Ovary (tissue), 9 donors: ENCODE results near the gene SEC11A. TPM values are rescaled to one million over a fixed set of nuclear protein-coding genes. Genes with fewer than 3 reads are reported as not detected.
"Not testable (repeated sequence)": the region's sequence is repeated elsewhere in the genome, so short reads cannot be mapped to it uniquely, and the experiment has no call there.

Source experiments
- DNase-seq, 5 donors: peaks; one replicate each; pipeline ENCODE4 v3.0.0-alpha.2; 2019 to 2020
- H3K27ac ChIP-seq, 2 donors: fragments of 200-600 bp; one replicate each; pipeline versions ENCODE4 v1.5.1 to v1.8.0; 2019 to 2022
- H3K27me3 ChIP-seq: fragments of 200-600 bp; one replicate; pipeline ENCODE4 v1.8.0; 2022
- H3K36me3 ChIP-seq: fragments of 200-600 bp; sonication (generic); one replicate; pipeline ENCODE4 v1.5.1; 2019
- H3K4me1 ChIP-seq: one replicate; pipeline ENCODE4 v1.8.1; 2013; ENCODE audit warnings: mild to moderate bottlenecking, moderate library complexity; ENCODE audit not compliant: insufficient read depth
- H3K4me3 ChIP-seq: fragments of 200-600 bp; sonication (generic); one replicate; pipeline ENCODE4 v1.5.1; 2017
- H3K9me3 ChIP-seq, 2 donors: fragments of 200-600 bp in 1 of 2; sonication (generic) in 1 of 2; one replicate each; pipeline versions ENCODE4 v1.5.1 to v1.8.1; 2013 to 2019; ENCODE audit warnings: mild to moderate bottlenecking in 1 of 2, moderate library complexity in 1 of 2
- CTCF ChIP-seq, 3 donors: fragments of 450-650 bp in 2 of 3; fragments of 200-600 bp in 1 of 3; IDR thresholded peaks; one replicate each; pipeline versions ENCODE4 v1.5.1 to v1.8.0; 2016 to 2022; ENCODE audit warnings: antibody characterized with exemption in 3 of 3, mild to moderate bottlenecking in 1 of 3
- EP300 ChIP-seq: sonication (generic); formaldehyde crosslinking; IDR thresholded peaks from one replicate; pipeline ENCODE4 v1.6.1; 2017; ENCODE audit warnings: antibody characterized with exemption
- POLR2A ChIP-seq: fragments of 450-650 bp; IDR thresholded peaks from one replicate; pipeline ENCODE4 v1.6.1; 2017; ENCODE audit warnings: antibody characterized with exemption, mild to moderate bottlenecking, moderate library complexity
- WGBS, 3 donors: extraction: QIAGEN DNeasy Blood & Tissue Kit in 1 of 3; methylation state at CpG; one replicate each; pipeline versions ENCODE4 v1.1.5 to v1.1.7; 2013 to 2017; 5-methylcytosine and 5-hydroxymethylcytosine counted together
- intact Hi-C, 4 donors: fragments of 100-400 bp; cut with DNase I; formaldehyde crosslinking; loops; one replicate each; pipeline versions ENCODE4 v1.11.0 to v1.15.1; 2022 to 2023
- polyA plus RNA-seq, 2 donors: library from polyadenylated mRNA; stranded (reverse); fragments of 200-250 nt in 1 of 2; fragments of 350-450 nt in 1 of 2; fragmentation: Illumina TruSeq in 1 of 2; extraction: RNeasy Lipid Tissue Mini Kit (QIAGEN cat#74804) in 1 of 2; gene quantifications; one replicate each; pipeline ENCODE4 v1.2.3, GENCODE V29; 2013 to 2014
- total RNA-seq, 7 donors: library from RNA; depleted of rRNA in 2 of 7; stranded (reverse); fragments of >200 nt in 2 of 7; fragmentation: NEBNext Ultra II Directional in 3 of 7; extraction: Animal tissue kit (Norgen Biotek cat#: 25700) in 3 of 7; gene quantifications; one replicate each; pipeline versions ENCODE4 v1.1.0 to v1.2.4, GENCODE V29; 2016 to 2023
- donor health status: DM: no; HTN: no; CAD: no; lungs with moderate emphysema.
- donor health status: DM: no; HTN: no; CAD: no.
- donor health status: Bipolar disorder and iron deficiency.
- donor health status: DM: yes; HTN: yes; CAD: no.
- donor health status: DM: no; HTN: no; CAD: no.
- donor health status: DM: yes; HTN: yes; CAD: no.

Gene SEC11A
- total and polyA plus RNA-seq, 9 donors, result 118 to 237 (median 175) TPM

- TF ChIP-seq POLR2A (no peak), EP300 (no peak), CTCF (IDR thresholded peaks at IDR 0.05) (no peak)
- Histone ChIP-seq H3K36me3 (no peaks in the 10 kb centered on the region), H3K4me1 (no peaks in the 10 kb centered on the region), H3K27ac (no peak overlapping the region), H3K4me3 (no peak overlapping the region), H3K9me3 (no peaks in the 10 kb centered on the region), H3K27me3 (no peaks in the 10 kb centered on the region)
- WGBS, 3 donors, result 80 to 93% (median 88%) methylated on average over 2 of the region's 2 CpGs
- intact Hi-C loops, result loop anchor here in 2 of 4 donors (10.0 kb wide), 3 partner anchors 56 to 174 kb away; partner anchors contain the start of gene ALPK3 (in 1 of the 2)
- DNase-seq, result no peak
Observed at GRCh38 chr15:84741121-84741520, 25.2 kb upstream of the SEC11A start.

GRCh38 chr15:84740691-84741090 is 24.8 kb upstream of the SEC11A start:
- Histone ChIP-seq H3K9me3 (no peaks in the 10 kb centered on the region), H3K4me3 (no peak overlapping the region), H3K36me3 (no peaks in the 10 kb centered on the region), H3K4me1 (no peaks in the 10 kb centered on the region), H3K27me3 (no peaks in the 10 kb centered on the region), H3K27ac (no peak overlapping the region)
- intact Hi-C loops, result loop anchor here in 2 of 4 donors (10.0 kb wide), 3 partner anchors 56 to 174 kb away; partner anchors contain the start of gene ALPK3 (in 1 of the 2)
- 81 to 92% (median 86%) methylated on average over 4 of the region's 4 CpGs for WGBS, 3 donors
- no peak for DNase-seq
- TF ChIP-seq CTCF (IDR thresholded peaks at IDR 0.05), result no peak
- no peak for TF ChIP-seq POLR2A
- no peak for TF ChIP-seq EP300

DNA sequence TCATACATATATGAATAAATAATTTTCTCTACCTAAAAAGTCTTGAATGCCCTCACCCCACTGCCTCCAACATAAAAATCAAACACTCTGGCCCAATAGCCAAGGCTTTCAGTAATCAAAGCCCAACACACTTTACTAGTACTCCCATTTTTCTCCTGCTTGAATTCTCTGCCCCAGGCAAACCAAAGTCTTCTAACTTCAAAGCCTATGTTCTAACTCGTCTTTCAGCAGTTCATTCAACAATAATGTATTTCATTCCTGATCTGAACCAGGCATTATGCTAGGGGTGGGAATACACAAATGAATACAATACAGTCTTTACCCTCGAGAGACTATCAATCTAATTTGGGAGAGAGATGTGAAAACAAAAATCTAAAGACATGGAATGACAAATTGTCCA is 21.1 kb upstream of the SEC11A start:
- Histone ChIP-seq H3K4me1 (no peaks in the 10 kb centered on the region), H3K27me3 (no peaks in the 10 kb centered on the region), H3K9me3 (no peaks in the 10 kb centered on the region), H3K36me3 (no peaks in the 10 kb centered on the region), H3K27ac (no peak overlapping the region), H3K4me3 (no peak overlapping the region)
- intact Hi-C loops, result no loop called here
- DNase-seq, result no peak
- TF ChIP-seq EP300 (no peak), CTCF (IDR thresholded peaks at IDR 0.05) (no peak)
- WGBS, 3 donors, result 68 to 81% (median 71%) methylated on average over 2 of the region's 2 CpGs

GRCh38 chr15:84736375-84736774 is 20.4 kb upstream of the SEC11A start:
- WGBS, 3 donors, result 96 to 97% (median 96%) methylated on average over 5 of the region's 5 CpGs
- H3K36me3 ChIP-seq, result no peaks in the 10 kb centered on the region
- H3K9me3 ChIP-seq, result no peaks in the 10 kb centered on the region
- DNase-seq, result no peak
- no peak overlapping the region for H3K4me3 ChIP-seq
- H3K27me3 ChIP-seq, result no peaks in the 10 kb centered on the region
- no peaks in the 10 kb centered on the region for H3K4me1 ChIP-seq
- H3K27ac ChIP-seq, result no peak overlapping the region
- intact Hi-C loops, result no loop called here
- no peak for TF ChIP-seq EP300
- no peak for TF ChIP-seq POLR2A
- no peak for TF ChIP-seq CTCF (IDR thresholded peaks at IDR 0.05)

GRCh38 chr15:84735480-84736061 is 19.6 kb upstream of the SEC11A start:
- H3K27ac ChIP-seq, intact Hi-C loops, H3K27me3 ChIP-seq, H3K4me3 ChIP-seq, DNase-seq, H3K36me3 ChIP-seq, H3K9me3 ChIP-seq, H3K4me1 ChIP-seq: not testable (repeated sequence)
- 83 to 86% (median 85%) methylated on average over 9 of the region's 9 CpGs for WGBS, 3 donors
